GM19099 (cell line): Measurements from ENCODE around the gene SYT9.
A peak's percentile ranks its signal among the peaks of the same experiment; 100 is the strongest.

ENCODE experiments used
- POLR2A ChIP-seq: IDR thresholded peaks from 3 replicates; pipeline ENCODE4 v1.6.1; 2011; ENCODE audit warnings: low read depth; ENCODE audit not compliant: insufficient read length; ENCODE audit errors: extremely low read depth

Gene SYT9

GRCh38 chr11:7451952-7452494 lies 200.3 kb downstream of the SYT9 start:
- no peak for TF ChIP-seq POLR2A

- no peak for TF ChIP-seq POLR2A
These were observed 203.2 kb downstream of the SYT9 start for GRCh38 chr11:7454854-7455253.

GRCh38 chr11:7457211-7457610 lies 205.5 kb downstream of the SYT9 start:
- TF ChIP-seq POLR2A, result no peak

- no peak for TF ChIP-seq POLR2A
These were observed 211.0 kb downstream of the SYT9 start for GRCh38 chr11:7462706-7463105.

GRCh38 chr11:7467652-7468051 lies 215.9 kb downstream of the SYT9 start:
- TF ChIP-seq POLR2A, result no peak

- no peak for TF ChIP-seq POLR2A
These were observed 217.7 kb downstream of the SYT9 start for GRCh38 chr11:7469351-7469865.

- TF ChIP-seq POLR2A, result no peak
These were observed 219.4 kb downstream of the SYT9 start for GRCh38 chr11:7471071-7471470.

GRCh38 chr11:7473717-7474116 lies 222.0 kb downstream of the SYT9 start:
- TF ChIP-seq POLR2A, result peak; percentile 45

GRCh38 chr11:7480113-7480512 lies 228.4 kb downstream of the SYT9 start:
- no peak for TF ChIP-seq POLR2A

GRCh38 chr11:7484131-7484530 lies 232.4 kb downstream of the SYT9 start:
- TF ChIP-seq POLR2A, result no peak

- no peak for TF ChIP-seq POLR2A
These were observed 232.9 kb downstream of the SYT9 start for GRCh38 chr11:7484645-7485044.

GRCh38 chr11:7485186-7486097 lies 233.7 kb downstream of the SYT9 start, which contains the start of gene OLFML1:
Gene OLFML1 (plus strand): TSS chr11:7485506. CDS start chr11:7485876, 370 bp downstream.
- TF ChIP-seq POLR2A, result no peak

- no peak for TF ChIP-seq POLR2A
These were observed 234.5 kb downstream of the SYT9 start for GRCh38 chr11:7486098-7486780.

- TF ChIP-seq POLR2A, result no peak
These were observed 235.1 kb downstream of the SYT9 start for GRCh38 chr11:7486781-7487140.

- TF ChIP-seq POLR2A, result no peak
These were observed 235.7 kb downstream of the SYT9 start for GRCh38 chr11:7487360-7487759.

- TF ChIP-seq POLR2A, result no peak
These were observed 237.0 kb downstream of the SYT9 start for GRCh38 chr11:7488681-7489080.

- TF ChIP-seq POLR2A, result no peak
These were observed 237.7 kb downstream of the SYT9 start for GRCh38 chr11:7489376-7489775.
